ENCODE measurements around the gene SORBS2.

Gene SORBS2

DNA sequence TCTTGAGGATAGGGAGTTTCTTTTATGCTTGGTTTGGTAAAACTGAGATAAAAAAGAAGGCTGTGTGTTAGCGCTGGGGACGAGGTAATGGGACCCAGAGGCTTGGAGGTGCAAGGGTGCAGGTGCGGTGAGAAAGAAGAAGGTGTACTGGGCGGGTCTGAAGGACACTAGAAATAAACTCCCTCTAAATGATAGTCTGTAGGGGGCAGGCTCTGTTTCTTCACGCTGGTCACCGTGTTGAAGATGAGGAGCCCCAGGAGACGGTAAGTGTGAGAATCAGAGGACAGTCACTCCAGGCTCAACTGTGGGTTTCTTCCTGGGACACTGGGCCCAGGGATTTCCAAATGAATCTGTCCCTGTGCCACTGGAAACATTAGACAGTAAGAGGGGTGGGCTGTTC lies 131.4 kb downstream of the SORBS2 start:
- no peak for DNase-seq (ENCODE audit: low read depth in 2 of 3, low spot score in 2 of 3)

DNA sequence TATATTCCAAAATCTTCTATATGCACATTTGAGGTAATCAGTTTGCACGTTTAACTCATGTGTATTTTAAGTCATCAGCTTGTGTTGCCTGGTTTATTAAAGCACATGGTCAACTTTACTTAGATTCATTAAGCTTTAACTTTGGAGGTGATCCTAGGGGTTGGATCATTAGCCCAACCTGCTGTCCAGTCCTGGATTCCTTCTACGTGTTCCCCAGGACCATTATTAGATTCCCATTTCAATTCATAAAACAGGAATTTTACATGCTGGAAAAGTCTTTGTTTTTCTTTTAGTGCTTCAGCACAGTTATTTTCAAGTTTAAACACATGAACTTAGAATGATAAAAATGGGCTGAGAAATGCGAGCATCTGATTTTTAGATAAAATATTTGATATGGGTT lies 132.5 kb downstream of the SORBS2 start:
- no peak for DNase-seq (ENCODE audit: low read depth in 2 of 3, low spot score in 2 of 3)

DNA sequence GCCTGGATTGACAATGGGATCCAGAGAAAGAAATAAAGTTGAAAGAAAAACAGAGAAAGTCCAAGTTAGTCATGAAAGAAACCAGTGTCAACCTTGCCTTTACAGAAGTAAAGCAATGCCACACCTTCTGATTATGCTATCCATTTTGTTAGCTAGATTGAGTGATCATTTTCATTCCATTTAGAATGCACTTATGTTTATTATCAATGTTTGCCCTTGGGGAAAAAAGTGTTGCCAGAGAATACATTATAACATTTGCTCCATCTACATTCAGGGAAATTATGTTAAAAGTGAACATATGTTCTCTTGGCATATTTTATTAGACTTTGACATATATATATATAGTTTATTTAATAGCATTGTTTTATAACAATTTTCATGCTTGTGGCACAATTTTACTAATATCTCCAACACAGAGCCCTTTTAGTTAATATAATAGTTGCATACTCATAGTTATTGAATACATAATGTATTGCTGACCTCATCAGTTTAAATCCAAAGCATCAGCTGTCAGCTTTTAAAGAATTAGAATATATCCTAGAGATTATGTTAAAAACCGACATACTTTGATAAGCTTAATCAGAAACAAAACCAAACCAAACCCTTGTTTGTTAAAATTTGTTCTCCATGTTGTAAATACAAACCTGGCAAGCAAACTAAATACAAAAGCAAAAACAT lies 134.2 kb downstream of the SORBS2 start:
- no peak for DNase-seq (ENCODE audit: low read depth in 2 of 3, low spot score in 2 of 3)

DNA sequence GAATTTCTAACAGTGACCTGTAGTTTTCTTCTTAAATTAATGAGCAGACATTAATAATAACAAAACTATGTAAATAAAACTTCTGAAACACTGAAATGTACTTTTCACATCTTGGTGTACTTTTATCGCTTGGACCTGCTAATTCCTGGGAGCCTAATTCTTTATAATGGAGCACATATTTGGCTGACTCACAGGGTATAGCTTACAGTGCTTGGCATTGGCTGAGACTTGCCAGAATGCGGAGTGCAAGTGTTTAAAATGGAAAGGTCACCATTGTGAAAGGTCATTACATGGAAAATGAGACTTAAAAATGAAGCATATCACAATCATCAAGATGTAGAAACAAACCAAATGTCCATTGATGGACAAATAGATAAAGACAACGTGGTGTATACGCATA lies 139.4 kb downstream of the SORBS2 start:
- no peak for DNase-seq (ENCODE audit: low read depth in 2 of 3, low spot score in 2 of 3)

DNA sequence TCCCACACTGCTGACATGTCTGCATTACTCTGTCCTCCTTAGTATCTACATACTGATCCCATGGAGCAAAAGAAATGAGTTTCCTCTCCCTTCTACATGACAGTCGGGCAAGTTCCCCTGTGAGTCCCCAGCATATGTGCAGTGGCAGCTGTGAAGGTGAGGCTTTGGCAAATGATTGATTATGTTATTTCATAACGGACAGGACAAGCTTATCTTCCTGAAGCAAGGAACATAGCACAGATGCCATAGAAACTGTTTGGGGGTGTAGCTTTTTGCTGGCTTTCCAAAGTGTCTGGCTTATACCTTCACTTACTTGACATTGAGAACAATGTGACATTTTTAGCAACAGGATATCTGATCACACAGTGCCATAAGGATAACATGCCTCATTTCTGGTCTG lies 139.8 kb downstream of the SORBS2 start:
- no peak for DNase-seq (ENCODE audit: low read depth in 2 of 3, low spot score in 2 of 3)

DNA sequence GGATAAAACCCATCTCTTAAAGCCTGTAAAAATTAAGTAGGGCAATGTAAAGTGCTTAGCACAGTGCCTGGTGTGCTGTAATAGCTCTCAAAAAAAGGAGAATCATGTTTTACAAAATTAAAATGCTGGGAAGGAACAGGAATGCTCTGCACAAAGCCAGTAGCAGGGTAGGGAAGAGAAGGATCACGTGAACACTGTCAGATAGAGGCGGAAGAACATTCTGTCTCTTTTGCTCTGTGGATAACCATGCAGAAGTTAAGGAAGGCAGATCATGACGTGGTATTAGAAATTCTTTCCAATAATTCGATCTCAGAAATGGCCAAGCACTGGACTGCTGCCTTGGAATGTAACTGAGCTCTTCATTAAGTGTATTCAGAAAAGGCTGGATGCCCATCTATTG lies 140.5 kb downstream of the SORBS2 start:
- no peak for DNase-seq (ENCODE audit: low read depth in 2 of 3, low spot score in 2 of 3)

DNA sequence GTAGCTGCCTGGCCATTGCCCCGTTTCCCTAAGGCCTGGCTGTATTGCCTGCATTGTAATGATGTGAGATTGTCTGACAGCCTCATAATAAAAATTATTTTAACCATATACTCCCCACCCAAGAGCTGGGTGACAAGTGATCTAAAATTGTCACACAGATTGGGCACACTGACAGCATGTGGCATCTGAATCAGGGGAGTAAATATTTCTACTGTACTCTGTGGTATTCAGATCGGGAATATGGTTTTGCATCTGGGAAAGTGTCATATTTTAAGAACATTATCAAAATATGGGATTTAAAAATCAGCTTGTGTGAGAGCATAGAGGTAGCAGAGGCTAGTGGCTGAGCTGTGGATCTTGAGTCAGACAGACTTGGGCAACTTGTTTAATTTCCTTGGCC lies 140.9 kb downstream of the SORBS2 start:
- DNase-seq (ENCODE audit: low read depth in 2 of 3, low spot score in 2 of 3), result no peak

DNA sequence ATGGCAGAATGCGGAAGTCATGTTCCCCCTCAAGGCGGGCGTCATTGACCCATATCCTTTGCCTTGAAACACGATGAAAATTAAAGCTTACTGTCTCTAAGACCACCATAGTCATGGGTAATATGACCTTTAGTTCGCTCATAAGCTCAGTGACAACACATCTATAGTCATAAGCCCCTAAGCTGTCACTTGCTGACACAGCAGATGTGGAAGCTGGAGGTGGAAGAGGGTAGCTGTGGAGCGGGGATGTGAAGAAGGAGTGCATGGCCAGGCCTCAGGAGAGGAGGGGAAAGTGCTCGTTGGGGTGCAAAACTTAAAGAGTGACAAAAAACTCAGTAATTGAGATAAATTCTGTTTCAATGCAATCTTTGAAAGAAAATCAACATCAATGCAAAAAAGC lies 142.7 kb downstream of the SORBS2 start:
- no peak for DNase-seq (ENCODE audit: low read depth in 2 of 3, low spot score in 2 of 3)

DNA sequence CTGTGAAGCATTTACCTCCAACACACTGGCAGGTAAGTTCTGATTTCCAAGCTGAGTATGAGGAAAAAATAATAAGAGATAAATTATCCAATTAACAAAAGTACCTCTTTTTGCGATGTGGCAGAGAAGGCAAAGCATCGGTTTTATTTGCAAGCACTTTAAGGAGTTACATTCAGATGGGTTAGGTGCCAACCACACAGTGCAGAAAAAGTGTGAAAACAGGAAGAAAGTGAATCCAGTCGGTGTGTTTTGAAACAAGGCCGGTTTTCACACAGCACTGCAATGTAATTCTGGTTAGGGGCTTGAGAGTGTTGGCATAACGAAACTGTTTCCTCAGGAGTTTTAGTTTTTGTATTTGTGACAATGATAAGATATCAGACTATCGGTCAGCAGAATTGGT lies 145.8 kb downstream of the SORBS2 start:
- DNase-seq (ENCODE audit: low read depth in 2 of 3, low spot score in 2 of 3), result no peak

DNA sequence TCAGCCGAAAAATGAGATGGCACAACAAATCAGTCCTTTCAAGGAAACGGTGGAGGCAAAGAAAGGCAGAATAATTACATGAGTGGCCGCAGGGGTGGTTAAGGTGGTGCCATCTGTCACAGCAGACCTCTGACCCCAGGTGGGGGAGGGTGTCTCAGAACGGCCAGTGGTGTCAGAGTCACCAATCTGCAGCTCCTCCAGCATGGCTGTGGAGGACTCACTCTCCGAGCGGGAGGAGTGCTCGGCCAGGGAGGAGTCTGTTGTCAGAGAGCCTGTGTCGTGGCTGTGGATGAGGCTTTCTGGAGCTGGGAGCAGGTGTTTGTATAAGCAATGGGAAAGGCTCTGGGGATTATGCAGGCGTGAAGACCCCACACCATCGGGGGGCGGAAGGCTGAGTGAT lies 146.3 kb downstream of the SORBS2 start:
- DNase-seq (ENCODE audit: low read depth in 2 of 3, low spot score in 2 of 3), result no peak

DNA sequence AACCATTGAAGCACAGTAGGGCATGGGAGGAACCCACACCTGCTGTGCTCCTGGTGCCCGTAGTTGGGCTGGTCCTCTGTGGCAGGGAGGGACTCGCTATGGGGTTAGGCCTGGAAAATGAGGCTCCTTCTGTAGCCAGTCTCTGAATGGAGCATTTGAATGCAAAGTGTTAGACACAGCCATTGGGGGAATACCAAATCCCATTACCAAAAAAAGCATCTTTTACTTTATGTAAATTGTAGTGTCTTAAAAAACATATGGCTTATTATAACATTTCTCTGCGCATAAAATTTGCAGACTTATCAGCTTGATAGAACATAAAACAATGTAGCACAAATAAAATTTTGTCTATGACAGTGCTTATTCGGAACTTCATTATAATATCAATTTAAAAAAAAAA lies 147.5 kb downstream of the SORBS2 start:
- no peak for DNase-seq (ENCODE audit: low read depth in 2 of 3, low spot score in 2 of 3)

DNA sequence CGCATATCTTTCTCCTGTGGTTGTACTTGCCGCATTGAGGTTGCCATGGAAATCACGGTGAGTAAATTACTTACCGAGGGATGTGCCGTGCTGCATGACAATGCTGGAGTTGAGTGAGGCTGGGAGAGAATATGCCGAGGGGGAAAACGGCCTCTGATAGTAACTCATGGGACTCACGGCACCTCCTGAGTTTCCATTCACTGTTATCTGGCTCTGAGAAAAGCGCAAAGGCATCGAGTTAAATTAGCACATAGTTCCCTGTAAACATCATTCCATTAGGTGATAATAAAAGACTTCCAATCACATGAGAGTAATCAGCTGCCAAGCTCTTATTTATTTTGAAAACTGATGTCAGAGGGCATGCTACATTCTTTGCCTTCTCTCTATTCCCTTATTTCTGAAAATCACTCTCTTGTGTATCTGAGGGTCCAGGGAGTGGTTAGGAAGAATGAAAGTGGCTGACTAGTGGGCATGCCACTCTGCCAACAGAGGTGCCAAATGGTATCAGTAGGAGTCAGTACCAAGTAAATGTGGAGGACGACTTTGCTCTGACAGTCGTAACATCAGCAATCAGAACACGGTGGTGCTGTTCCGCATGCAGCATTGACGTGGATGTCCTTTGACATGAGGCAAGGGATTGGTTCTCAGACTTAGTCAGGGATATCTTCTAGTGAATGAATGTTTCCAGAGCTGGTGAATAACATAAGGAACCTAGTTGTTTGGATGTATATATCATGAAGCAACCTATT lies 149.8 kb downstream of the SORBS2 start:
- no peak for DNase-seq (ENCODE audit: low read depth in 2 of 3, low spot score in 2 of 3)

DNA sequence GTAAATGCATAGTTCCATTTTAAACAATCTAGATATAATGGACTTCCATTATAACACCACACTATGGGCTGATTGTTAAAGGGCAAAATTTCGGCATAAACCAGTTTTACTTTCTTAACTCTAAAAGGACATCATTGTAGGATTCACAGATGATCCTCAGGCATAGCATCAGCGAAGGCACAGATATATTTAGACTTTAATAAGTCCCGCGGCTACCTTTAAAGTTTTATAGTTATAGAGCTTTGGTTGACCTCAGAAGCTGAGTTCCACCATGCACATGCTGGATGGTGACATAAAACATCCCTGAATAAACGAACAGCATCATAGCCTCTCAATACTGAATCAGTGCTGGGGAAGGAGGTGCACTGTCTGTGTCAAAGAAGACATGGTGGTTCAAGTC lies 151.7 kb downstream of the SORBS2 start:
- DNase-seq (ENCODE audit: low read depth in 2 of 3, low spot score in 2 of 3), result no peak

DNA sequence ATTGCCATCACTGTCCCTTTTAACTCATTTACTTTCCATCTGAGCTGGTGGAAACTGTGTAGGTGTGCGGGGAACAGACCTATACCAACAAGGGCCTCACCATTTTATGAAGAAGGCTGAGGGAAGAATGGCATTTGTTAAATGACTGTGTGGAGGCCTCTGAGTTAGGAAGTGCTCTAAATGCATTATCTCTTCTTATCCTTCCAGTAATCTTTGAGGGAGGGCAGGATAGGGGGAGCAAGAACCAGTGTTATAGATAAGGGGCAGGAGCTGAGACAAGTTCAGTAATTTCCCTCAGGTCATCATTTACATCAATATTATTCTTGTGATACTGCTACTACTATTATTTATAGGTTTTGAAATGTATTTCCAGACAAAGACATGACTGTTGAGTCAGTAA lies 154.3 kb downstream of the SORBS2 start:
- no peak for DNase-seq (ENCODE audit: low read depth in 2 of 3, low spot score in 2 of 3)

DNA sequence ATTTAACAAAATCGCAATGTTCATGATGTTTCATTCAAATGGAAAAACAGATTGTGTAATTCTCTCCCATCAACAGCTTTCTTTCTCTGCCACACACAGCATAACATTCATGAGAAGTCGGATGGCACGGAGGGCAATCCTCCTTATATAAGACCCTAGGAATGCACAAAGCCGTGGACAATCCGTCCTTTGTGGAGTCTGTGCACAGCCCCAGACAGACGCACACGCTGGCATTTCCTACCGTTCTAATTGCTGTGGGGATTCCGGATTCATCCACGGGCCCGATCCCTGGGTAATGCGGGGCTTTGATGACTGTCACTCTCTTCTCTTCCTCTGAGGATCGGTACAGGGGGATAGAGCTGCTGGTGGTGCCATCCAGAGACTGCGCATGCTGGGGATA lies 154.8 kb downstream of the SORBS2 start:
- no peak for DNase-seq (ENCODE audit: low read depth in 2 of 3, low spot score in 2 of 3)

DNA sequence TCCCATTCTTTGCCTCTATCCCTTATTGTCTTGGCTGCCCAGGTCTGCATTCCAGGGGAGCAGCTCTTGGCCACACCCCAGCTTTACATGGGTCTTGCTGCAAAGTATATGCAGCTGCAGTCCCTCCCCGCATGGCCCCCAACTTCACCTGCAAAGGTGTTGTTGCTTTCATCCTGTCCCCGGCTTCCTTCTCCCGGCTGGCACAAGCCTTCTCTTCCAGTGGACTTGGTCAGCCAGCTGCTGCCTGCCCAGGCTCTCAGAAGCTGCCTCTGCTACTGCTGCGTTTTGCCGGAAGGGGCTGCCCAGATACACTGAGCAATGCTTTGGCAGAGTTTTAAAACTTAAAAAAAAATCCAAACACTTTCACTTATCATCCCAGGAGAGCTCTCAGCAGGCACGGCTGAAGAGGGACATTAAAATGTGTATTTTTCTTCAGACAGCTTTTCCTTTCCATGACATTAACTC lies 155.5 kb downstream of the SORBS2 start:
- no peak for DNase-seq (ENCODE audit: low read depth in 2 of 3, low spot score in 2 of 3)

DNA sequence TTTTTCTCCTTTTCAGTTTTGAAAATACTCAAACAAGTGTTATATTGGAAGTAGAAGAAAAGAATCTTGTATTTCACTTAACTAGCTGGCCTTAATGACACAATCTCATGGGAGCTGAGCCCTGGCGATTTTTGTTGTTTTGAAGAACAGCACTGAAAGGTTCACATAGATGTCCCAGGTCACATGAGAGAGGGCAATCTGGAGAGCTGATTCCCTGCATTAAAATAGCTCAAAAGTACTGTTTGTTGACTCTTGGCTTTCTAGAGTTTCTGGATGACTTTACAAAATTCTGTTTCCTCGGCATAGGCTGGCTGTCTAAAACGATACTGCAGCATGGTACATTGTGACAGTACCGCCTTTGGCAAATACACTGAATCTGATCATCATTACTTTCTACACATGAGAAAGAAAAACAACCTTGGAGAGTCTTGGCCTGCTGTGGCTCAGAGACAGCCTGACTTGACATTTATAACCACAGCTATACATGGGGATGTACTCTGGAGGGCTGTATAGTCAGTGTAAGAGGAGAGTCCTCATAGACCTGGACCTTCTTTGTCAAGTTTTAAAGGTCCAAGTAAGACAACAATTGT lies 156.9 kb downstream of the SORBS2 start:
- no peak for DNase-seq (ENCODE audit: low read depth in 2 of 3, low spot score in 2 of 3)

DNA sequence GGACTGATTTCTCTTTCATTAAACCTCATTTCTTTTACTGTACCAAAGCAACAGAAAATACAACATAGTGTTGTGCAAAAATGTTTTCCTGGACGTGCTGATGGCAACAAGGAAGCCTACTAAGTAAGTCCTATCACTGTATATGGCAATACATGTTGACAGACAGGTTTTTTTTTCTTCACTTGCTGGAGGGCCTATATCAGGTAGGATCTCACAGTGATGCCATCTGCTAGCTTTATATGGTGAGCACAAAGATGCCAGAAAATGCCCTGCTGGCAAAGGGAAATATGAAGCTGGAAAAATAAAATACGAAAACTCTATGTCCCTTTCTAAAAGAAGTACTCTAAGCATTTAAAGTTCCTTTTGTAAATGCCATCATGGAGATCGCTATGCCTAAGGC lies 157.7 kb downstream of the SORBS2 start:
- no peak for DNase-seq (ENCODE audit: low read depth in 2 of 3, low spot score in 2 of 3)

DNA sequence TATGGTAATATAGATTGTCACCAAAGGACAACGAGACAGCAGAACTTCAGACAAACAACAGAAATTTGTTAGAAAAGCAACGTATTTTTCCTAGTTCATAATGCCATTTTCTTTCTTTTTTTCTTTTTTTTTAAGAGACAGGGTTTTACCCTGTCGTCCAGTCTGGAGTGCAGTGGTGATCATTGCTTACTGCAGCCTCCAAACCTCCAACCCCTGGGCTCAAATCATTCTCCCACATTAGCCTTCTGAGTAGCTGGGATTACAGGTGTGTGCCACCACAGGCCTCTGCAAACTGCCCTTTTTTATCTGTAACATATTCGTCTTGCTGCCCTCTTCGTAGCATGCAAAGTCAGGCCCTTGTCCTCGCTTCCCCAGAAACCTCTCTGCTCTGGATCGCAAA lies 160.1 kb downstream of the SORBS2 start:
- no peak for DNase-seq (ENCODE audit: low read depth in 2 of 3, low spot score in 2 of 3)

DNA sequence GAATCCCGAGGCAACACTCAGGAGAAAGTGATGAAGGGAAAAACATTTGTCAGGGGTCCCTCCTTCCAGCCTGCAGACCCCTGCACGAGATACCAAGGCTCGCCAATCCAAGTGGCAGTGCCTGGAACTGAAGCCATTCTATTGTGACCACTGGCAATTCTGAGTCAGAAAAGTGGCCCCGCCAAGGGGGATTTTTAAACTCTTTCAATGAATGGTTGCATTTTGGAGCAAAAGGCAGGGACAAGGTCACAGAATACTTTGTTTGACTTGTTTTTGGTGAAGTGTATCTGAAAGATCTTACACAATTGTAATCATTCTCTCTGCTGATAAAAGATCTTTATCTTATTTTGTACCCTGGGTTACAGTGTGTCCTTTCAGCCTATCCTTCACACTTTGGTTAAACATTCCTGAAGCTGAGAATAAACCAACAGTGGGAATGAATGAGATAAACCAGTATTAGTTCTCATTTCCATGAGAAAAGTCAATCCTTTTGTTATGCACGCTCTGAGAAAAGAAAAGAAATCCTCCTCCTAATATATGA lies 160.8 kb downstream of the SORBS2 start:
- DNase-seq (ENCODE audit: low read depth in 2 of 3, low spot score in 2 of 3), result no peak

DNA sequence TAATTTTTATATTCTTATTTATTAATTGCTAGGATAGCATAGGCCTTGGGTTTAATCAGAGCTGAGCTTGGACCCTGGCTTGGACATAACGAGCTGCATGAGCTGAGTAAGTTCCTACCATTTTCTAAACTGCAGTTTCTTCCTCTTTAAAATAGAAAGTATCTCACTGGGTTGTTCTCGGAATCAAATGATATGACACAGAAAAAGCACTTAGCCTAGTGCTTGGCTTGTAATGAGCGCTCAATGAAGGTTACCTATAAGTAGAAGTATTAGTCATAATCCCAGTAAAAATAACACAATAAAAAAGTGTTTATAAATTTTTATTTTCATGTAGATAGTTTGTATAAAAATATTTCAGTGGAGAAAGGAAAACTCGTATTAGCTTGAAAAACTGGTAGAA lies 163.4 kb downstream of the SORBS2 start:
- DNase-seq (ENCODE audit: low read depth in 2 of 3, low spot score in 2 of 3), result no peak

DNA sequence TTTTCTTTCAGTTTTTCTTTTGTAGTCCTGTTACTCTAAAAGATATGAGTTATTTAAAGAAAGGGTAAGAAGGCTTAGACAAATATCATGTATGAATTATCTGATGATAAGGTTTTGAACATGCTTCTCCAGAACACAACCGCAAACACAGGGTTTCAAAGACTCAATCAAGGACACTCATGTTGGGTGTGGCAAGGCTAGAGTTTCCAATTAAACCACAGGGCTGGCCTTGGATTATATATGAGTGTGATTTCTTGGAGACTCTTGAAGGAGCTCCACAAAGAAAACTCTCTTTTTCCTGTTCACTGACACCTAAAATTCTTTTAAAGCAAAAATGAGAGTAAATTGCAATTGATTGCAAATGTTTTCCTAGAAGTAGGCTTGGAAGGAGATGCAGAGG lies 166.6 kb downstream of the SORBS2 start:
- DNase-seq (ENCODE audit: low read depth in 2 of 3, low spot score in 2 of 3), result no peak

All from activated CD8-positive, alpha-beta memory T cell treated with anti-CD3 and anti-CD28 coated beads for 48 hours (primary cell).